K562 (cell line): ENCODE results near the gene DCAF16.

Experiments used
- CTCF ChIP-seq, 3 experiments: IDR thresholded peaks in 2 of 3; conservative IDR thresholded peaks in 1 of 3; 2 replicates each; pipeline ENCODE4 v1.5.1; 2011 to 2012; ENCODE audit warnings: low read length in 3 of 3, mild to moderate bottlenecking in 3 of 3, control low read depth in 2 of 3, improper control_type of control experiment in 1 of 3, inconsistent platforms in 1 of 3, low read depth in 1 of 3, mixed read lengths in 1 of 3, moderate library complexity in 1 of 3; ENCODE audit not compliant: insufficient read depth in 2 of 3
- EP300 ChIP-seq: IDR thresholded peaks from 2 replicates; pipeline ENCODE4 v1.6.1; 2012; ENCODE audit warnings: low read length, improper control_type of control experiment
- ESRRA ChIP-seq: fragments of 450-650 bp; IDR thresholded peaks from 2 replicates; pipeline ENCODE4 v1.6.1; 2014; ENCODE audit warnings: low read depth, mild to moderate bottlenecking, moderate library complexity, borderline replicate concordance
- MAX ChIP-seq: sonication (generic); formaldehyde crosslinking; IDR thresholded peaks from 2 replicates; pipeline ENCODE4 v1.9.0; 2022; ENCODE audit warnings: mild to moderate bottlenecking, missing genetic modification reagents
- SIRT6 ChIP-seq: IDR thresholded peaks from one replicate; pipeline ENCODE4 v1.6.1; 2012; ENCODE audit warnings: low read depth, mild to moderate bottlenecking, control low read depth, inconsistent platforms, low read length, moderate library complexity
- SNAPC5 ChIP-seq: fragments of 250-450 bp; sonication (Bioruptor Pico); IDR thresholded peaks from 2 replicates; pipeline ENCODE4 v1.8.0; 2021; ENCODE audit warnings: moderate library complexity, mild to moderate bottlenecking, inconsistent platforms
- TRIM28 ChIP-seq: fragments of 450-650 bp; IDR thresholded peaks from 2 replicates; pipeline ENCODE4 v1.6.1; 2017

GRCh38 chr4:17766826-17767458, 43.6 kb downstream of the DCAF16 start:
- TF ChIP-seq EP300 (no peak), TRIM28 (no peak), SNAPC5 (CRISPR knock-in tag) (no peak), CTCF (IDR thresholded peaks at IDR 0.05 in 2 of 3, conservative IDR thresholded peaks at IDR 0.05 in 1 of 3; ENCODE audit: insufficient read depth in 2 of 3, low read depth in 1 of 3, low read length in 3 of 3) (no peak), ESRRA (no peak), MAX (CRISPR knock-in tag) (no peak), SIRT6 (no peak)
